A549 (cell line): ENCODE results near the gene ZNF222. TPM values are rescaled to one million over a fixed set of nuclear protein-coding genes. Genes with fewer than 3 reads are reported as not detected.

Experiments used
- ATAC-seq, 2 experiments: fragments of 200-7000 bp in 1 of 2; fragments of >200 bp in 1 of 2; cut with Nextera tagmentation in 1 of 2; cut with Tn5 transposase in 1 of 2; 3 replicates each; pipeline versions ENCODE4 v1.8.0 to v1.9.1; 2018 to 2020; ENCODE audit warnings: mild to moderate bottlenecking in 1 of 2, moderate library complexity in 1 of 2
- CTCF ChIA-PET: fragments of 300-600 bp; sonication (Branson Sonifier 250); formaldehyde crosslinking; extraction: SDS; loops from one replicate; lab custom pipeline; 2021; ENCODE audit warnings: antibody characterized with exemption, inconsistent platforms; lab: Yijun Ruan, JAX
- POLR2A ChIA-PET: fragments of 350-600 bp; formaldehyde crosslinking; extraction: SDS; loops from one replicate; lab custom pipeline; 2021; ENCODE audit warnings: antibody characterized with exemption, inconsistent platforms; lab: Yijun Ruan, JAX
- DNase-seq, 2 experiments: peaks; one replicate each; pipeline versions ENCODE4 v3.0.0 to v3.0.0-alpha.2; 2011 to 2016; ENCODE audit warnings: low read depth in 1 of 2, low spot score in 1 of 2
- FAIRE-seq: peaks from 2 replicates; lab custom pipeline; 2011; peaks lifted over from hg19 to GRCh38; lab: Jason Lieb, UNC
- H3K27ac ChIP-seq, 2 experiments: fragments of >200 bp; sonication (Bioruptor Twin); formaldehyde crosslinking; 3 replicates each; pipeline ENCODE4 v1.5.1; 2016 to 2017
- H3K4me1 ChIP-seq: fragments of >200 bp; sonication (Bioruptor Twin); formaldehyde crosslinking; 3 replicates; pipeline ENCODE4 v1.6.1; 2016
- H3K4me2 ChIP-seq: fragments of >200 bp; sonication (Bioruptor Twin); formaldehyde crosslinking; 3 replicates; pipeline ENCODE4 v1.6.1; 2016
- H3K4me3 ChIP-seq: fragments of >200 bp; sonication (Bioruptor Twin); formaldehyde crosslinking; 3 replicates; pipeline ENCODE4 v1.5.1; 2016
- H3K9me3 ChIP-seq: fragments of >200 bp; sonication (Bioruptor Twin); formaldehyde crosslinking; 3 replicates; pipeline ENCODE4 v1.6.1; 2016
- EHF ChIP-seq: fragments of 250-450 bp; sonication (Bioruptor Pico); IDR thresholded peaks from 2 replicates; pipeline ENCODE4 v1.5.0; 2020; ENCODE audit warnings: mild to moderate bottlenecking
- EP300 ChIP-seq, 2 experiments: fragments of >200 bp; sonication (Bioruptor Twin); formaldehyde crosslinking; IDR thresholded peaks; 2 replicates in 1 of 2; 3 replicates in 1 of 2; pipeline ENCODE4 v1.6.1; 2016 to 2017
- JUN ChIP-seq, 2 experiments: fragments of >200 bp; sonication (Bioruptor Twin); formaldehyde crosslinking; IDR thresholded peaks; 2 replicates in 1 of 2; 3 replicates in 1 of 2; pipeline ENCODE4 v1.6.1; 2016 to 2017
- KDM5A ChIP-seq: fragments of 200-600 bp; sonication (generic); IDR thresholded peaks from 2 replicates; pipeline ENCODE4 v1.6.1; 2016; ENCODE audit warnings: antibody characterized with exemption, mild to moderate bottlenecking
- MAZ ChIP-seq: fragments of 150-350 bp; IDR thresholded peaks from 2 replicates; pipeline ENCODE4 v1.6.1; 2014; ENCODE audit warnings: antibody characterized with exemption, low read depth, low read length, borderline replicate concordance
- NPAS2 ChIP-seq: fragments of 250-450 bp; sonication (Bioruptor Pico); IDR thresholded peaks from 2 replicates; pipeline ENCODE4 v1.8.0; 2022; ENCODE audit warnings: mild to moderate bottlenecking, moderate library complexity, borderline replicate concordance
- PHF8 ChIP-seq: fragments of 200-600 bp; sonication (generic); IDR thresholded peaks from 2 replicates; pipeline ENCODE4 v1.6.1; 2016; ENCODE audit warnings: low read depth, mild to moderate bottlenecking, antibody characterized with exemption, moderate library complexity, borderline replicate concordance
- RARB ChIP-seq: fragments of 250-450 bp; sonication (Bioruptor Pico); IDR thresholded peaks from 2 replicates; pipeline ENCODE4 v1.8.0; 2021; ENCODE audit warnings: mild to moderate bottlenecking, moderate library complexity
- RCOR1 ChIP-seq: fragments of 150-350 bp; IDR thresholded peaks from 2 replicates; pipeline ENCODE4 v1.6.1; 2014; ENCODE audit warnings: antibody characterized with exemption, low read length, low read depth
- RFX5 ChIP-seq: fragments of 450-650 bp; IDR thresholded peaks from 2 replicates; pipeline ENCODE4 v1.7.1; 2014; ENCODE audit warnings: antibody characterized with exemption, mild to moderate bottlenecking, moderate library complexity
- RNF2 ChIP-seq: fragments of 200-600 bp; sonication (generic); IDR thresholded peaks from 2 replicates; pipeline ENCODE4 v1.6.1; 2016; ENCODE audit warnings: low read depth, mild to moderate bottlenecking, antibody characterized with exemption, moderate library complexity, borderline replicate concordance
- SMC3 ChIP-seq: fragments of >200 bp; sonication (Bioruptor Twin); formaldehyde crosslinking; IDR thresholded peaks from 3 replicates; pipeline ENCODE4 v1.6.1; 2018; ENCODE audit warnings: inconsistent platforms
- TFCP2L1 ChIP-seq: fragments of 250-450 bp; sonication (Bioruptor Pico); IDR thresholded peaks from 2 replicates; pipeline ENCODE4 v1.5.0; 2021; ENCODE audit warnings: mild to moderate bottlenecking
- ZFP36 ChIP-seq: fragments of 450-650 bp; IDR thresholded peaks from 2 replicates; pipeline ENCODE4 v1.6.1; 2014; ENCODE audit warnings: borderline replicate concordance; ENCODE audit not compliant: partially characterized antibody
- WGBS: methylation state at CpG from one replicate; pipeline ENCODE4 v1.1.6; 2017; ENCODE audit errors: missing lambda C conversion rate; 5-methylcytosine and 5-hydroxymethylcytosine counted together
- polyA plus RNA-seq, 4 experiments: library from polyadenylated mRNA; depleted of rRNA in 3 of 4; stranded (reverse); fragments of >200 nt; fragmentation: RNase III in 1 of 4; extraction: RNeasy Plus Mini Kit Qiagen cat#74134 plus additional on column Dnase treatment in 1 of 4; gene quantifications; 2 replicates in 3 of 4; 3 replicates in 1 of 4; pipeline ENCODE4 v1.2.3, GENCODE V29; 2011 to 2017
- TF ChIP-seq, protein P1 (sequence below): fragments of 150-350 bp; IDR thresholded peaks from 2 replicates; pipeline ENCODE4 v1.6.1; 2014; ENCODE audit warnings: low read depth, mild to moderate bottlenecking, low read length
- TF ChIP-seq, protein P2 (sequence below): IDR thresholded peaks from 2 replicates; pipeline ENCODE4 v1.6.1; 2012
- TF ChIP-seq, protein P3 (sequence below): fragments of 250-450 bp; sonication (Bioruptor Pico); IDR thresholded peaks from 2 replicates; pipeline ENCODE4 v1.5.0; 2021; ENCODE audit warnings: mild to moderate bottlenecking, moderate library complexity, borderline replicate concordance

ZNF222 gene
- polyA plus RNA-seq, 2 of the 4 experiments (the other 2 are of a cell fraction), result 4.7 to 7.0 TPM

DNA sequence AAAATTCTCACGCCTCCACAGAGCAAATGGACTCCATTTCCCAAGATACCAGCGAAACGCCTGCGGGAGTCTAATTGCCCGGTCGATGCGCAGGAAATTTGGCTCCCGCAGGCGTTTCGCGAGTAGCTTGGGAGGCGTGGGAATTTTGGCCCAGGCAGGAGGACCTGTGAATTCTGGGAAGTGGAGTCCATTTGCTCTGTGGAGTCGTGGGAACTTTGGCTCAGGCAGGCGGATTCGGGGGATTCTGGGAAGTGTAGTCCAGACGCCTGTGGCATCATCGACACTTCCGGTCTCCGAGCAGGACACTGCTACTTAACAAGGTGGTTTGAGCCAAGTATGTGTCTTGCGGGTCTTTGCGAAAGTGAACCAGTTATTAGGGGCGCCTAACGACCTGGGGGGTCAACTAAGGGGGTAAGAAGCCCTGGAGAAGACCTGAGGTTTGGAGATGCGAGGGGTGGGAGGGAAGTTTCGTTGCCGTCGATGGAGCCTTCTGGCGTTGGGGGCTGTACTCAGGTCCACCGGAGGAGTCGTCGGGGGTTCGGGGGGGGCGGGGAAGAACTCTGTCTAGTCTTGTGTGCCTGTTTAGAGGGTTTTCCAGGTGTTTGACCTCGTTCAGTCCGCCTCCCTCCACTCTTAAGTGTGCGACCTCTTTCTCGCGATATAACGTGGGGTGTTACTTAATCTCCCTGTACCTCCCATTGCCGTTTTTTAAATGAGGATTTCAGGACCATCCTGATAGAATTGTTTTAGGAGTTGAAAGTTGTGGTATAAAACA lies 41.1 kb upstream of the ZNF222 start, which contains the start of gene ZNF155 (continued):
- TF ChIP-seq, protein P1, sequence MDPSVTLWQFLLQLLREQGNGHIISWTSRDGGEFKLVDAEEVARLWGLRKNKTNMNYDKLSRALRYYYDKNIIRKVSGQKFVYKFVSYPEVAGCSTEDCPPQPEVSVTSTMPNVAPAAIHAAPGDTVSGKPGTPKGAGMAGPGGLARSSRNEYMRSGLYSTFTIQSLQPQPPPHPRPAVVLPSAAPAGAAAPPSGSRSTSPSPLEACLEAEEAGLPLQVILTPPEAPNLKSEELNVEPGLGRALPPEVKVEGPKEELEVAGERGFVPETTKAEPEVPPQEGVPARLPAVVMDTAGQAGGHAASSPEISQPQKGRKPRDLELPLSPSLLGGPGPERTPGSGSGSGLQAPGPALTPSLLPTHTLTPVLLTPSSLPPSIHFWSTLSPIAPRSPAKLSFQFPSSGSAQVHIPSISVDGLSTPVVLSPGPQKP, result no peak
- TF ChIP-seq, protein P2, sequence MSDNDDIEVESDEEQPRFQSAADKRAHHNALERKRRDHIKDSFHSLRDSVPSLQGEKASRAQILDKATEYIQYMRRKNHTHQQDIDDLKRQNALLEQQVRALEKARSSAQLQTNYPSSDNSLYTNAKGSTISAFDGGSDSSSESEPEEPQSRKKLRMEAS, result peak; percentile 68
- TF ChIP-seq MAZ (0 out of 2 replicates have a peak, but pooled peaks have one; percentile 16), NPAS2 (no peak), SMC3 (no peak)

DNA sequence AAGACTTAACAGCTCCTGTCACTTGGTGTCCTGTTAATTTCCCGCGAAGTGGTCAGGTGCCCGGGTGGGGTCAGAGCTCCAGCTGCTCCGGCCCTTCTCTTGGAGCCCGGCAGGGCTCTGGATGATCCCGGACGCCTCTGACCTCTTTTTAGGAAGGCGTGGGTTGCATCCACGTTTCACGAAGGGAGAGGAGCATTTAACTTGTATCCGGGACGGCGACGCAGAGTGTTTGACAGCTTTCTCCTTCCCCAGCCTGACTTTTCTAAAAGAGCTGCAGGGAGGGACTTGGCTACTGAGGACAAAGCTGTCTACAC lies 40.5 kb upstream of the ZNF222 start:
- POLR2A ChIA-PET, result interaction anchor here (1.7 kb wide), 1 partner anchor 50 kb away, joined by 4 read pairs; the partner anchor contains the start of gene ZNF45
- ATAC-seq (peak; percentile 46 to 59; a peak in 5 of 6 replicates), FAIRE-seq (no peak), DNase-seq (no peak)
- Histone ChIP-seq H3K4me3 (peak overlapping the region; percentile 67), H3K4me1 (no peaks in the 10 kb centered on the region), H3K27ac (peak overlapping the region; percentile 69 to 83), H3K4me2 (peak overlapping the region; percentile 67), H3K9me3 (peaks cover 74% of the 10 kb centered on the region)
- WGBS, result 47% methylated on average over 14 of the region's 14 CpGs
- CTCF ChIA-PET, result no interaction called here
- TF ChIP-seq EP300 (IDR thresholded peaks at IDR 0.05) (no peak), KDM5A (no peak)

DNA sequence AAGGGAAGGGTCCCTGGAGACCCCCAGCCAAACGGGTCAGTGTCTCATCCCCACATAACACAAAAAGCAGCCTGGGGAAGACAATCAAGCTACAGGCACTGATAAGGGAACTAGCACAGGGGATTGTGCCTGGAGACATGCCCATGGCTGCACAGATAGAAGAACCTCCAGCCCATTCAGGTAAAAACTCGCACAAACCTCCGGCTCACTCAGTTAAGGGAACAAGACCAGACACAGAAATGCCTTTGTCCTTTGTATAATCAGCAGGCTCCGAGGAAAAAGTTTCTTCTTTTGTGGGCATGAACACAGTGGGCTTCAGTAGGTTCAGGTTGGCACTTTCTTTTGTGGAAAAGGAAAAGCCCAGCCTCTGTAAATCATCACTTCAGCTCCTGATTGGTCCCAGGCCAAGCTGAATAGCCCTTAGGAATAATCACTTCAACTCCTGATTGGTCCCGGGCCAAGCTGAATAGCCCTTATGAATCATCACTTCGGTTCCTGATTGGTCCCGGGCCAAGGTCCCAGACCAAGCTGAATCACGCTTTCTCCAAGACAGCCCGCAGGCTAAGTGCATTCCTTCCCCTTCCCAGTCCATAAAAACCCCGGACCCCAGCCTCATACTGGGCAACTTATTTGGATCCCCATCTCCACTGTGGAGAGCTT lies 27.4 kb upstream of the ZNF222 start:
- DNase-seq (no peak), FAIRE-seq (no peak), ATAC-seq (no peak)
- WGBS, result 67% methylated on average over 10 of the region's 10 CpGs
- H3K4me3 ChIP-seq, result no peak overlapping the region
- H3K9me3 ChIP-seq, result peaks cover 73% of the 10 kb centered on the region
- no peak for TF ChIP-seq PHF8
- no peak for TF ChIP-seq JUN (IDR thresholded peaks at IDR 0.05)
- TF ChIP-seq RNF2, result no peak
- TF ChIP-seq MAZ, result no peak
- TF ChIP-seq, protein P3, sequence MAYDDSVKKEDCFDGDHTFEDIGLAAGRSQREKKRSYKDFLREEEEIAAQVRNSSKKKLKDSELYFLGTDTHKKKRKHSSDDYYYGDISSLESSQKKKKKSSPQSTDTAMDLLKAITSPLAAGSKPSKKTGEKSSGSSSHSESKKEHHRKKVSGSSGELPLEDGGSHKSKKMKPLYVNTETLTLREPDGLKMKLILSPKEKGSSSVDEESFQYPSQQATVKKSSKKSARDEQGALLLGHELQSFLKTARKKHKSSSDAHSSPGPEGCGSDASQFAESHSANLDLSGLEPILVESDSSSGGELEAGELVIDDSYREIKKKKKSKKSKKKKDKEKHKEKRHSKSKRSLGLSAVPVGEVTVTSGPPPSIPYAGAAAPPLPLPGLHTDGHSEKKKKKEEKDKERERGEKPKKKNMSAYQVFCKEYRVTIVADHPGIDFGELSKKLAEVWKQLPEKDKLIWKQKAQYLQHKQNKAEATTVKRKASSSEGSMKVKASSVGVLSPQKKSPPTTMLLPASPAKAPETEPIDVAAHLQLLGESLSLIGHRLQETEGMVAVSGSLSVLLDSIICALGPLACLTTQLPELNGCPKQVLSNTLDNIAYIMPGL, result no peak
- TF ChIP-seq EHF (CRISPR knock-in tag), result no peak
- TF ChIP-seq ZFP36, result no peak
- no peak for TF ChIP-seq RARB (CRISPR knock-in tag)
- TF ChIP-seq RCOR1, result no peak
- TF ChIP-seq EP300 (IDR thresholded peaks at IDR 0.05), result no peak
- TF ChIP-seq TFCP2L1 (CRISPR knock-in tag), result no peak
- CTCF ChIA-PET, result no interaction called here
- no peaks in the 10 kb centered on the region for H3K4me1 ChIP-seq
- POLR2A ChIA-PET, result no interaction called here
- no peak overlapping the region for H3K27ac ChIP-seq
- no peak overlapping the region for H3K4me2 ChIP-seq

DNA sequence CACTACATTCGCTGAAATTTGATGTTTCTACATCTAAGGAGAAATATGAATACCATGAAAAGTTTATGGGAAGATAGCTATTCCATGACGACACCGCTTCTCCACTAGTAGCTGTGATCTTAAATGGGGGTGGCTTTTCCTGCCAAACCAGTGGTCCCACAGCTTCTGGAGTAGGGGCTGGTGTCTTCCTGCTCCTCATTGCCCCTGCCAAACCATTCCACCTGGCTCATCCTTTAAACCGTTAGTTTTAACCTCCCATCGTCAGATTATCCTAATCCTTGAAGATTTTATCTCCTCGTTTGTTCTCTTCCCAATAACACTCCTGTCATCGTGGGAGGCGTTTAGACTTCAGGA lies 23.0 kb upstream of the ZNF222 start:
- peak overlapping the region; percentile 66 for H3K4me3 ChIP-seq
- peak overlapping the region; percentile 74 to 83 for H3K27ac ChIP-seq
- peak in 1 of 2 experiments; percentile 8 for DNase-seq
- POLR2A ChIA-PET, result no interaction called here
- CTCF ChIA-PET, result interaction anchor here (1.3 kb wide), 1 partner anchor 19 kb away, joined by 4 read pairs; the partner anchor contains the start of gene ZNF155
- H3K9me3 ChIP-seq, result peaks cover 53% of the 10 kb centered on the region
- no peak for FAIRE-seq
- TF ChIP-seq PHF8, result no peak
- 0 out of 2 replicates have a peak, but pooled peaks have one; percentile 10 for TF ChIP-seq RFX5
- H3K4me1 ChIP-seq, result no peaks in the 10 kb centered on the region
- H3K4me2 ChIP-seq, result peak overlapping the region; percentile 71
- 28% methylated on average over 8 of the region's 8 CpGs for WGBS
- ATAC-seq, result peak; percentile 3 to 4; a peak in 4 of 6 replicates
